ENCODE measurements around the gene CA10.

CA10 gene

DNA sequence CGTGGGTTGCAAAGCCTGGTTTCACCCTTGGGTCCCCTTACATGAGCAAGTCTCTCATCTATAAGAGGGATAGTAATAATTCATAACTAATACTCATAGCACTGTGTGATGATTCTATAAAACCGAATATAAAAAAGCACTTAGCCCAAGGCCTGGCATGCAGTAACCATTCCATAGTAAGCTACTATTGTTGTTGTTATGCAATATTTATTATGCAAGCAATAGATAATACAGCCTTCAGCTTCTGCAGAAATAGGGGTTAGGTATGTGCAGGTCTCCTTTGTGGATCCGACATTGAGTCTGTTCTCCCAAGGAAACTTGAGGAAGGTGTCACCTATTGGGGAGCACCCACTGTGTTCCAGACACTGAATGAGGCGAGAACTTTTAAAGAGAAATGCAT lies 497.1 kb downstream of the CA10 start:
- H3K27me3 ChIP-seq (replicated peaks; ENCODE audit: control insufficient read depth, insufficient read depth, low read length), result no peaks in the 10 kb centered on the region; the same call in 1 of the 2 replicates
- H3K36me3 ChIP-seq (ENCODE audit: control insufficient read depth, insufficient read depth, low read length), result no peaks in the 10 kb centered on the region
- H3K4me3 ChIP-seq (replicated peaks; ENCODE audit: low read depth, low read length), result no peak overlapping the region
- DNase-seq (ENCODE audit: extremely low read depth, insufficient read length), result no peak
- TF ChIP-seq, protein P1, sequence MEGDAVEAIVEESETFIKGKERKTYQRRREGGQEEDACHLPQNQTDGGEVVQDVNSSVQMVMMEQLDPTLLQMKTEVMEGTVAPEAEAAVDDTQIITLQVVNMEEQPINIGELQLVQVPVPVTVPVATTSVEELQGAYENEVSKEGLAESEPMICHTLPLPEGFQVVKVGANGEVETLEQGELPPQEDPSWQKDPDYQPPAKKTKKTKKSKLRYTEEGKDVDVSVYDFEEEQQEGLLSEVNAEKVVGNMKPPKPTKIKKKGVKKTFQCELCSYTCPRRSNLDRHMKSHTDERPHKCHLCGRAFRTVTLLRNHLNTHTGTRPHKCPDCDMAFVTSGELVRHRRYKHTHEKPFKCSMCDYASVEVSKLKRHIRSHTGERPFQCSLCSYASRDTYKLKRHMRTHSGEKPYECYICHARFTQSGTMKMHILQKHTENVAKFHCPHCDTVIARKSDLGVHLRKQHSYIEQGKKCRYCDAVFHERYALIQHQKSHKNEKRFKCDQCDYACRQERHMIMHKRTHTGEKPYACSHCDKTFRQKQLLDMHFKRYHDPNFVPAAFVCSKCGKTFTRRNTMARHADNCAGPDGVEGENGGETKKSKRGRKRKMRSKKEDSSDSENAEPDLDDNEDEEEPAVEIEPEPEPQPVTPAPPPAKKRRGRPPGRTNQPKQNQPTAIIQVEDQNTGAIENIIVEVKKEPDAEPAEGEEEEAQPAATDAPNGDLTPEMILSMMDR (IDR thresholded peaks at IDR 0.05; ENCODE audit: insufficient read depth, low read length, poor library complexity, severe bottlenecking), result no peak

GRCh38 chr17:51660266-51660665 lies 498.2 kb downstream of the CA10 start:
- no peak overlapping the region for H3K4me3 ChIP-seq (replicated peaks; ENCODE audit: low read depth, low read length)
- no peaks in the 10 kb centered on the region; the same call in 1 of the 2 replicates for H3K27me3 ChIP-seq (replicated peaks; ENCODE audit: control insufficient read depth, insufficient read depth, low read length)
- H3K36me3 ChIP-seq (ENCODE audit: control insufficient read depth, insufficient read depth, low read length), result no peaks in the 10 kb centered on the region
- DNase-seq (ENCODE audit: extremely low read depth, insufficient read length), result no peak
- TF ChIP-seq, protein P1 (IDR thresholded peaks at IDR 0.05; ENCODE audit: insufficient read depth, low read length, poor library complexity, severe bottlenecking), result no peak

- DNase-seq (ENCODE audit: extremely low read depth, insufficient read length), result no peak
- Histone ChIP-seq H3K36me3 (ENCODE audit: control insufficient read depth, insufficient read depth, low read length) (no peaks in the 10 kb centered on the region), H3K4me3 (replicated peaks; ENCODE audit: low read depth, low read length) (no peak overlapping the region), H3K27me3 (replicated peaks; ENCODE audit: control insufficient read depth, insufficient read depth, low read length) (no peaks in the 10 kb centered on the region; the same call in 1 of the 2 replicates)
- TF ChIP-seq, protein P1 (IDR thresholded peaks at IDR 0.05; ENCODE audit: insufficient read depth, low read length, poor library complexity, severe bottlenecking), result no peak
Measured at GRCh38 chr17:51657224-51657623, 501.3 kb downstream of the CA10 start.

DNA sequence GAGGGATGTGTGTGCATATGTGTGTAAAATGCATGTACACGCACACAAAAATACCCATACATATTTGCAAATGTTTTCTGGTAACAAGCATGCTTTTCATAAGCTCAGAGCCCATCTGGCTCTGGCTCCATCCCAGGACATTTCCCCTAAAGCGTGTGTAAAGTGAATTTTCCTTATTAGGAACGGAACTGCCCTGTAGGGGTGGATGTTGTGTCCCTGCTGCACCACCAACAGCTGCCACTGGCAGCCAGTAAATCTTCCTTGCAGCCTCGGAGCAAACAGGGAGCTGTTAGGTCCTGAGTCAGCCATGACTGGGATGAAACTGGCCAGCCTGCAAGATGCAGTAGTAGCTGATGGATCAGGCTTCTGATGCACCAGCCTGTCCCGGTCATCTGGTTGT lies 504.6 kb downstream of the CA10 start:
- Histone ChIP-seq H3K36me3 (ENCODE audit: control insufficient read depth, insufficient read depth, low read length) (no peaks in the 10 kb centered on the region), H3K27me3 (replicated peaks; ENCODE audit: control insufficient read depth, insufficient read depth, low read length) (no peaks in the 10 kb centered on the region; the same call in 1 of the 2 replicates), H3K4me3 (replicated peaks; ENCODE audit: low read depth, low read length) (no peak overlapping the region)
- TF ChIP-seq, protein P1 (IDR thresholded peaks at IDR 0.05; ENCODE audit: insufficient read depth, low read length, poor library complexity, severe bottlenecking), result no peak
- no peak for DNase-seq (ENCODE audit: extremely low read depth, insufficient read length)

- H3K27me3 ChIP-seq (replicated peaks; ENCODE audit: control insufficient read depth, insufficient read depth, low read length), result no peaks in the 10 kb centered on the region; the same call in 1 of the 2 replicates
- H3K36me3 ChIP-seq (ENCODE audit: control insufficient read depth, insufficient read depth, low read length), result no peaks in the 10 kb centered on the region
- DNase-seq (ENCODE audit: extremely low read depth, insufficient read length), result no peak
- TF ChIP-seq, protein P1 (IDR thresholded peaks at IDR 0.05; ENCODE audit: insufficient read depth, low read length, poor library complexity, severe bottlenecking), result no peak
- H3K4me3 ChIP-seq (replicated peaks; ENCODE audit: low read depth, low read length), result no peak overlapping the region
Measured at GRCh38 chr17:51652529-51652928, 506.0 kb downstream of the CA10 start.
